K562 (cell line): ENCODE measurements around the gene TJP3. TPM values are rescaled to one million over a fixed set of nuclear protein-coding genes. Genes with fewer than 3 reads are reported as not detected.

Experiments
- CBX1 ChIP-seq: sonication (generic); IDR thresholded peaks from 2 replicates; pipeline ENCODE4 v1.6.1; 2016; ENCODE audit warnings: antibody characterized with exemption, low read depth, mild to moderate bottlenecking
- CTCF ChIP-seq, 3 experiments: IDR thresholded peaks in 2 of 3; conservative IDR thresholded peaks in 1 of 3; 2 replicates each; pipeline ENCODE4 v1.5.1; 2011 to 2012; ENCODE audit warnings: low read length in 3 of 3, mild to moderate bottlenecking in 3 of 3, control low read depth in 2 of 3, improper control_type of control experiment in 1 of 3, inconsistent platforms in 1 of 3, low read depth in 1 of 3, mixed read lengths in 1 of 3, moderate library complexity in 1 of 3; ENCODE audit not compliant: insufficient read depth in 2 of 3
- CUX1 ChIP-seq: fragments of 200-800 bp; sonication (Bioruptor generic); IDR thresholded peaks from 2 replicates; pipeline ENCODE4 v1.6.1; 2016; ENCODE audit warnings: missing genetic modification characterization, missing compliant biosample characterization
- DDX20 ChIP-seq: fragments of 450-650 bp; IDR thresholded peaks from 2 replicates; pipeline ENCODE4 v1.6.1; 2016; ENCODE audit warnings: missing genetic modification characterization, low read depth, mild to moderate bottlenecking, missing compliant biosample characterization, moderate library complexity
- E2F3 ChIP-seq: fragments of 250-450 bp; sonication (Bioruptor Pico); IDR thresholded peaks from 2 replicates; pipeline ENCODE4 v1.4.0; 2020; ENCODE audit warnings: mild to moderate bottlenecking
- GABPA ChIP-seq: fragments of 200-800 bp; sonication (Bioruptor generic); conservative IDR thresholded peaks from 2 replicates; pipeline ENCODE4 v1.6.1; 2016; ENCODE audit warnings: low read depth, missing genetic modification characterization, missing compliant biosample characterization
- HMG20A ChIP-seq: fragments of 450-650 bp; formaldehyde crosslinking; conservative IDR thresholded peaks from 2 replicates; pipeline ENCODE4 v1.4.0; 2020; ENCODE audit warnings: mild to moderate bottlenecking, mixed read lengths
- L3MBTL2 ChIP-seq: fragments of 450-650 bp; IDR thresholded peaks from 2 replicates; pipeline ENCODE4 v1.6.1; 2016; ENCODE audit warnings: mild to moderate bottlenecking, moderate library complexity
- MYNN ChIP-seq, 2 experiments: sonication (generic); formaldehyde crosslinking in 1 of 2; IDR thresholded peaks; 2 replicates each; pipeline versions ENCODE4 v1.5.0 to v1.6.1; 2016 to 2020; ENCODE audit warnings: antibody characterized with exemption in 1 of 2, missing genetic modification reagents in 1 of 2
- NBN ChIP-seq: fragments of 450-650 bp; IDR thresholded peaks from 2 replicates; pipeline ENCODE4 v1.6.1; 2016; ENCODE audit warnings: low read depth, mild to moderate bottlenecking
- NR2F6 ChIP-seq: fragments of 450-650 bp; formaldehyde crosslinking; IDR thresholded peaks from 2 replicates; pipeline ENCODE4 v1.4.0; 2020; ENCODE audit warnings: mild to moderate bottlenecking
- POLR2G ChIP-seq: fragments of 200-400 bp; formaldehyde crosslinking; IDR thresholded peaks from 2 replicates; pipeline ENCODE4 v1.6.1; 2017; ENCODE audit warnings: low read depth, mild to moderate bottlenecking, antibody characterized with exemption, low read length, moderate library complexity
- SIN3B ChIP-seq: fragments of 450-650 bp; IDR thresholded peaks from 2 replicates; pipeline ENCODE4 v1.6.1; 2017; ENCODE audit warnings: low read depth, mild to moderate bottlenecking, moderate library complexity
- ZBTB43 ChIP-seq: sonication (generic); formaldehyde crosslinking; IDR thresholded peaks from 2 replicates; pipeline ENCODE4 v1.8.0; 2023; ENCODE audit warnings: mild to moderate bottlenecking, missing genetic modification reagents
- ZBTB9 ChIP-seq: fragments of 450-650 bp; formaldehyde crosslinking; IDR thresholded peaks from 2 replicates; pipeline ENCODE4 v1.4.0; 2020; ENCODE audit warnings: mild to moderate bottlenecking, moderate library complexity
- ZNF23 ChIP-seq: fragments of 250-450 bp; sonication (Bioruptor Pico); IDR thresholded peaks from 2 replicates; pipeline ENCODE4 v1.4.0; 2020; ENCODE audit warnings: mild to moderate bottlenecking
- polyA plus RNA-seq, 8 experiments: library from polyadenylated mRNA; depleted of rRNA in 4 of 8; stranded (reverse) in 5 of 8; unstranded in 3 of 8; fragments of >200 nt; fragmentation: Nextera tagmentation in 2 of 8; fragmentation: Illumina TruSeq in 1 of 8; extraction: Ambion mirVana in 2 of 8; extraction: Trizol in 1 of 8; gene quantifications; 2 replicates each; pipeline versions ENCODE4 v1.2.1 to v1.2.3, GENCODE V29; 2011 to 2014; ENCODE audit warnings: inconsistent platforms in 1 of 8, missing spikeins in 1 of 8
- total RNA-seq, 7 experiments: library from RNA; depleted of rRNA in 6 of 7; stranded (reverse); fragments of >200 nt in 6 of 7; fragmentation: Illumina TruSeq in 2 of 7; extraction: Trizol in 2 of 7; gene quantifications; 2 replicates each; pipeline versions ENCODE4 v1.2.1 to v1.2.3, GENCODE V29; 2011 to 2021; ENCODE audit warnings: low replicate concordance in 1 of 7

Gene TJP3
- total and polyA plus RNA-seq, 9 of the 15 experiments (the other 6 are each of a cell fraction or from before 2014, with no cell fraction given), result 0.11 to 2.4 (median 0.57) TPM; not detected in 1

- TF ChIP-seq CTCF (IDR thresholded peaks at IDR 0.05 in 2 of 3, conservative IDR thresholded peaks at IDR 0.05 in 1 of 3; ENCODE audit: insufficient read depth in 2 of 3, low read depth in 1 of 3, low read length in 3 of 3) (peak in 1 of 3 experiments; percentile 11; a peak in 1 of 6 replicates), POLR2G (peak; percentile 78), L3MBTL2 (peak; percentile 46; the same call in 1 of the 2 replicates), ZNF23 (CRISPR knock-in tag) (no peak), HMG20A (no peak), DDX20 (tag) (no peak), SIN3B (no peak; the same call in 1 of the 2 replicates), NR2F6 (no peak), GABPA (tag) (no peak), CUX1 (no peak), NBN (peak; percentile 74; the same call in 1 of the 2 replicates), MYNN (IDR thresholded peaks at IDR 0.05) (0 out of 2 replicates have a peak, but pooled peaks have one; percentile 16), MYNN (CRISPR knock-in tag; IDR thresholded peaks at IDR 0.05) (no peak), E2F3 (CRISPR knock-in tag) (no peak), ZBTB9 (no peak; the same call in 1 of the 2 replicates), CBX1 (peak; percentile 99), ZBTB43 (CRISPR knock-in tag) (no peak)
Observed at GRCh38 chr19:3721131-3721886, 13.1 kb downstream of the TJP3 start (continued).
